ENCODE measurements around the gene CD58.

GRCh38 chr1:116494745-116495144 lies 76.1 kb downstream of the CD58 start:
- TF ChIP-seq CTBP1 (IDR thresholded peaks at IDR 0.05; ENCODE audit: borderline replicate concordance), result no peak
- TF ChIP-seq, protein P1, sequence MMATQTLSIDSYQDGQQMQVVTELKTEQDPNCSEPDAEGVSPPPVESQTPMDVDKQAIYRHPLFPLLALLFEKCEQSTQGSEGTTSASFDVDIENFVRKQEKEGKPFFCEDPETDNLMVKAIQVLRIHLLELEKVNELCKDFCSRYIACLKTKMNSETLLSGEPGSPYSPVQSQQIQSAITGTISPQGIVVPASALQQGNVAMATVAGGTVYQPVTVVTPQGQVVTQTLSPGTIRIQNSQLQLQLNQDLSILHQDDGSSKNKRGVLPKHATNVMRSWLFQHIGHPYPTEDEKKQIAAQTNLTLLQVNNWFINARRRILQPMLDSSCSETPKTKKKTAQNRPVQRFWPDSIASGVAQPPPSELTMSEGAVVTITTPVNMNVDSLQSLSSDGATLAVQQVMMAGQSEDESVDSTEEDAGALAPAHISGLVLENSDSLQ (IDR thresholded peaks at IDR 0.05), result no peak

Measured in HEK293T (cell line).